Loucy (cell line): ENCODE measurements around the gene VDAC2.

ENCODE experiments used
- EZH2phosphoT487 ChIP-seq: fragments of 200-600 bp; IDR thresholded peaks from 2 replicates; pipeline ENCODE4 v1.6.1; 2018; ENCODE audit warnings: antibody characterized with exemption, mild to moderate bottlenecking, moderate library complexity, borderline replicate concordance
- TF ChIP-seq, protein P1 (sequence below): fragments of 200-600 bp; sonication (generic); conservative IDR thresholded peaks from 2 replicates; pipeline ENCODE4 v1.5.1; 2014; ENCODE audit warnings: mild to moderate bottlenecking, antibody characterized with exemption, low read length

DNA sequence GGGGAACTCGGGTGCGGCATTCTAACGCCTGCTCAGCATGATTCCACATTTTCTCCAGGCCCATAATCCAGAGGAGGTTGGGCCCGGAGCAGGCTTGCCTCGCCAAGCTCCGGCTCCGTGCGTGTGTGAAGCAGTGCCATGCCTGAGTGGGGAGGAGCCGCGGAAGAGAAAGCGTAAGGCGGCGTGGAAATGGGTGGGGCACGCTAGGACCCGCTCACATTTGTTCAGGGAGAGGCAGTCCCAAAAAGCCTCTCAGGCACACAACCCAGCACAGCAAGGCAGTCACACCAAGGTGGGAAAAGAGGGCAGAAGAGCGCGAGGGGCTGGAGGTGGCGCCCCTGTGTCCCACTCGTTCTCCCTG, 695 bp upstream of the VDAC2 start:
- TF ChIP-seq, protein P1, sequence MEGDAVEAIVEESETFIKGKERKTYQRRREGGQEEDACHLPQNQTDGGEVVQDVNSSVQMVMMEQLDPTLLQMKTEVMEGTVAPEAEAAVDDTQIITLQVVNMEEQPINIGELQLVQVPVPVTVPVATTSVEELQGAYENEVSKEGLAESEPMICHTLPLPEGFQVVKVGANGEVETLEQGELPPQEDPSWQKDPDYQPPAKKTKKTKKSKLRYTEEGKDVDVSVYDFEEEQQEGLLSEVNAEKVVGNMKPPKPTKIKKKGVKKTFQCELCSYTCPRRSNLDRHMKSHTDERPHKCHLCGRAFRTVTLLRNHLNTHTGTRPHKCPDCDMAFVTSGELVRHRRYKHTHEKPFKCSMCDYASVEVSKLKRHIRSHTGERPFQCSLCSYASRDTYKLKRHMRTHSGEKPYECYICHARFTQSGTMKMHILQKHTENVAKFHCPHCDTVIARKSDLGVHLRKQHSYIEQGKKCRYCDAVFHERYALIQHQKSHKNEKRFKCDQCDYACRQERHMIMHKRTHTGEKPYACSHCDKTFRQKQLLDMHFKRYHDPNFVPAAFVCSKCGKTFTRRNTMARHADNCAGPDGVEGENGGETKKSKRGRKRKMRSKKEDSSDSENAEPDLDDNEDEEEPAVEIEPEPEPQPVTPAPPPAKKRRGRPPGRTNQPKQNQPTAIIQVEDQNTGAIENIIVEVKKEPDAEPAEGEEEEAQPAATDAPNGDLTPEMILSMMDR, result no peak
- no peak for TF ChIP-seq EZH2phosphoT487
